GM12878 (cell line): ENCODE data around the gene G6PC1. TPM values are rescaled to one million over a fixed set of nuclear protein-coding genes. Genes with fewer than 3 reads are reported as not detected.

Experiments used
- ATAC-seq: fragments of 200-7000 bp; cut with Tn5 transposase; 3 replicates; pipeline ENCODE4 v1.9.1; 2020; ENCODE audit warnings: mild to moderate bottlenecking, moderate library complexity
- BruUV-seq: library from RNA; stranded (reverse); fragments of 400-500 nt; replicated peaks from 2 replicates; lab custom pipeline; 2021; lab: Mats Ljungman, UMichigan
- CTCF ChIA-PET: fragments of 300-600 bp; sonication (Branson Sonifier 250); formaldehyde crosslinking; extraction: SDS; loops from one replicate; lab custom pipeline; 2021; ENCODE audit warnings: inconsistent platforms; lab: Yijun Ruan, JAX
- POLR2A ChIA-PET: fragments of 350-600 bp; formaldehyde crosslinking; extraction: SDS; loops from one replicate; lab custom pipeline; 2021; ENCODE audit warnings: inconsistent platforms; lab: Charles Lee
- RAD21 ChIA-PET: fragments of 300-600 bp; sonication (Branson Sonifier 250); formaldehyde crosslinking; loops from one replicate; lab custom pipeline; 2023; ENCODE audit warnings: antibody characterized with exemption; ENCODE audit not compliant: unreplicated experiment; lab: Charles Lee
- SMC1A ChIA-PET: fragments of 300-600 bp; sonication (Branson Sonifier 250); formaldehyde crosslinking; loops from one replicate; lab custom pipeline; 2023; ENCODE audit not compliant: unreplicated experiment, uncharacterized antibody; lab: Charles Lee
- DNase-seq: peaks from one replicate; pipeline ENCODE4 v3.0.0-alpha.2; 2011; ENCODE audit warnings: low read depth, low spot score
- FAIRE-seq: peaks from 3 replicates; lab custom pipeline; 2011; peaks lifted over from hg19 to GRCh38; lab: Jason Lieb, UNC
- H2AFZ ChIP-seq: 2 replicates; pipeline ENCODE4 v1.6.0; 2011; ENCODE audit warnings: low read depth, low read length, control low read depth; ENCODE audit not compliant: control insufficient read depth
- H3K27ac ChIP-seq: 2 replicates; pipeline ENCODE4 v1.5.1; 2011; ENCODE audit warnings: control low read depth; ENCODE audit not compliant: control insufficient read depth, insufficient read depth
- H3K27me3 ChIP-seq, 2 experiments: replicated peaks in 1 of 2; 2 replicates each; pipeline versions ENCODE4 v1.6.0 to v1.6.1; 2011; ENCODE audit warnings: low read length in 1 of 2; ENCODE audit not compliant: control insufficient read depth in 2 of 2, insufficient read depth in 2 of 2
- H3K36me3 ChIP-seq, 2 experiments: 2 replicates each; pipeline ENCODE4 v1.5.1; 2011; ENCODE audit warnings: low read length in 1 of 2; ENCODE audit not compliant: control insufficient read depth in 2 of 2, insufficient read depth in 2 of 2
- H3K4me1 ChIP-seq: 2 replicates; pipeline ENCODE4 v1.6.1; 2011; ENCODE audit warnings: mild to moderate bottlenecking, low read length, moderate library complexity, mixed read lengths; ENCODE audit not compliant: control insufficient read depth, insufficient read depth
- H3K4me2 ChIP-seq: 2 replicates; pipeline ENCODE4 v1.6.0; 2011; ENCODE audit warnings: control low read depth; ENCODE audit not compliant: control insufficient read depth, insufficient read depth
- H3K4me3 ChIP-seq: fragments of 200-600 bp; sonication (generic); 2 replicates; pipeline ENCODE4 v1.5.1; 2016
- H3K79me2 ChIP-seq: 2 replicates; pipeline ENCODE4 v1.6.0; 2011; ENCODE audit warnings: low read length; ENCODE audit not compliant: control insufficient read depth, insufficient read depth
- H3K9ac ChIP-seq: 2 replicates; pipeline ENCODE4 v1.8.0; 2011; ENCODE audit warnings: low read length, control low read depth, mixed read lengths; ENCODE audit not compliant: control insufficient read depth, insufficient read depth
- H3K9me3 ChIP-seq: replicated peaks from 3 replicates; pipeline ENCODE4 v1.5.1; 2011; ENCODE audit warnings: mild to moderate bottlenecking, low read length; ENCODE audit not compliant: control insufficient read depth, insufficient read depth
- H4K20me1 ChIP-seq: 2 replicates; pipeline ENCODE4 v1.6.0; 2011; ENCODE audit not compliant: control insufficient read depth, insufficient read depth
- CBFB ChIP-seq: IDR thresholded peaks from 2 replicates; pipeline ENCODE4 v1.6.1; 2016; ENCODE audit warnings: antibody characterized with exemption, low read depth
- CREB1 ChIP-seq: IDR thresholded peaks from 2 replicates; pipeline ENCODE4 v1.6.1; 2012; ENCODE audit warnings: low read depth, mild to moderate bottlenecking, inconsistent platforms
- HDGF ChIP-seq: fragments of 450-650 bp; IDR thresholded peaks from 2 replicates; pipeline ENCODE4 v1.6.1; 2016; ENCODE audit warnings: antibody characterized with exemption
- JUNB ChIP-seq: IDR thresholded peaks from 2 replicates; pipeline ENCODE4 v1.6.1; 2016; ENCODE audit warnings: antibody characterized with exemption, mild to moderate bottlenecking
- NR2C1 ChIP-seq: fragments of 450-650 bp; IDR thresholded peaks from 2 replicates; pipeline ENCODE4 v1.6.1; 2017; ENCODE audit warnings: antibody characterized with exemption, mild to moderate bottlenecking, moderate library complexity
- RBBP5 ChIP-seq: fragments of 200-600 bp; sonication (generic); conservative IDR thresholded peaks from 2 replicates; pipeline ENCODE4 v1.6.1; 2016
- SIN3A ChIP-seq: IDR thresholded peaks from 2 replicates; pipeline ENCODE4 v1.6.1; 2012; ENCODE audit warnings: low read depth, low read length, improper control_type of control experiment
- SMAD5 ChIP-seq: IDR thresholded peaks from 2 replicates; pipeline ENCODE4 v1.6.1; 2016; ENCODE audit warnings: antibody characterized with exemption, low read depth
- STAT1 ChIP-seq: fragments of 450-650 bp; conservative IDR thresholded peaks from 2 replicates; pipeline ENCODE4 v1.6.1; 2014; ENCODE audit warnings: antibody characterized with exemption, mild to moderate bottlenecking
- TAF1 ChIP-seq: IDR thresholded peaks from 2 replicates; pipeline ENCODE4 v1.6.1; 2011; ENCODE audit warnings: mild to moderate bottlenecking, low read depth, low read length, borderline replicate concordance
- whole genome bisulfite sequencing: methylation state at CpG from one replicate; pipeline ENCODE4 v1.1.6; 2016; ENCODE audit warnings: low lambda C conversion rate; ENCODE audit not compliant: insufficient replicate concordance, insufficient coverage; ENCODE audit errors: missing lambda C conversion rate; 5-methylcytosine and 5-hydroxymethylcytosine counted together
- in situ Hi-C: fragments of 300-500 bp; cut with MboI; formaldehyde crosslinking; loops from 9 replicates; pipeline ENCODE4 v1.14.3; 2018; ENCODE audit warnings: mixed read lengths
- intact Hi-C: fragments of 100-400 bp; cut with micrococcal nuclease; formaldehyde crosslinking; loops from one replicate; pipeline ENCODE4 v1.14.2; 2022; ENCODE audit not compliant: unreplicated experiment
- polyA plus RNA-seq, 11 experiments: library from polyadenylated mRNA; depleted of rRNA in 4 of 11; unstranded in 6 of 11; stranded (reverse) in 5 of 11; fragments of >200 nt; fragmentation: Nextera tagmentation in 4 of 11; fragmentation: Illumina TruSeq in 1 of 11; extraction: Ambion mirVana in 4 of 11; extraction: Trizol in 1 of 11; gene quantifications; 1 replicate in 1 of 11; 2 replicates in 10 of 11; pipeline versions ENCODE4 v1.2.1 to v1.2.3, GENCODE V29; 2011 to 2016; ENCODE audit warnings: inconsistent platforms in 2 of 11, missing spikeins in 2 of 11, low read depth in 1 of 11
- total RNA-seq, 4 experiments: library from RNA; depleted of rRNA in 3 of 4; stranded (reverse); fragments of >200 nt in 3 of 4; fragmentation: Illumina TruSeq in 1 of 4; extraction: Trizol in 1 of 4; gene quantifications; 2 replicates each; pipeline versions ENCODE4 v1.2.1 to v1.2.3, GENCODE V29; 2013 to 2021
- TF ChIP-seq, protein P1 (sequence below): IDR thresholded peaks from 2 replicates; pipeline ENCODE4 v1.6.1; 2012; ENCODE audit warnings: low read depth, low read length, improper control_type of control experiment

G6PC1 gene
- total and polyA plus RNA-seq, 10 of the 15 experiments (the other 5 are each of a cell fraction or from before 2014, with no cell fraction given): not detected

- TF ChIP-seq NR2C1 (no peak), SMAD5 (no peak)
- TF ChIP-seq, protein P1, sequence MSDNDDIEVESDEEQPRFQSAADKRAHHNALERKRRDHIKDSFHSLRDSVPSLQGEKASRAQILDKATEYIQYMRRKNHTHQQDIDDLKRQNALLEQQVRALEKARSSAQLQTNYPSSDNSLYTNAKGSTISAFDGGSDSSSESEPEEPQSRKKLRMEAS: no peak
These were observed 6.3 kb downstream of the G6PC1 start (continued) for GRCh38 chr17:42906772-42907446.

GRCh38 chr17:42908872-42909700, 8.5 kb downstream of the G6PC1 start:
- RAD21 ChIA-PET: no interaction called here
- H4K20me1 ChIP-seq: no peaks in the 10 kb centered on the region
- H3K9ac ChIP-seq: no peak overlapping the region
- SMC1A ChIA-PET: no interaction called here
- FAIRE-seq (no peak), DNase-seq (no peak), ATAC-seq (no peak)
- 37% methylated on average over 7 of the region's 7 CpGs for WGBS
- POLR2A ChIA-PET: no interaction called here
- H2AFZ ChIP-seq: no peak overlapping the region
- H3K27ac ChIP-seq: no peak overlapping the region
- H3K4me3 ChIP-seq: no peak overlapping the region
- no peaks in the 10 kb centered on the region for H3K79me2 ChIP-seq
- intact Hi-C loops (no loop called here), in situ Hi-C loops (no loop called here)
- no peaks in the 10 kb centered on the region for H3K36me3 ChIP-seq
- no peak overlapping the region for H3K4me2 ChIP-seq
- CTCF ChIA-PET: interaction anchor here (1.2 kb wide), 1 partner anchor 11 kb away, joined by 3 read pairs; no protein-coding TSS in a partner anchor
- no peaks in the 10 kb centered on the region for H3K9me3 ChIP-seq
- TF ChIP-seq CBFB: no peak
- no peak for TF ChIP-seq STAT1
- no peak for TF ChIP-seq SIN3A
- TF ChIP-seq RBBP5: no peak
- TF ChIP-seq TAF1: no peak
- TF ChIP-seq HDGF: no peak
- TF ChIP-seq CREB1: no peak
- no peak for TF ChIP-seq JUNB
- BruUV-seq: no TSS peak
- no peaks in the 10 kb centered on the region; a peak in 3 of 4 replicates for H3K27me3 ChIP-seq
- no peaks in the 10 kb centered on the region; the same call in 1 of the 2 replicates for H3K4me1 ChIP-seq
